ENCODE data around the gene SLC9A9. TPM values are rescaled to one million over a fixed set of nuclear protein-coding genes. Genes with fewer than 3 reads are reported as not detected.

Gene SLC9A9
- total RNA-seq, 4 donors from 2014 or later, result 10.1 to 27.2 (median 16.7) TPM

- Histone ChIP-seq H3K9me3 (no peaks in the 10 kb centered on the region), H3K4me3 (no peak overlapping the region), H3K27ac (no peak overlapping the region), H3K4me1 (no peaks in the 10 kb centered on the region), H3K27me3 (no peaks in the 10 kb centered on the region), H3K36me3 (no peaks in the 10 kb centered on the region)
- ATAC-seq, result no peak
- TF ChIP-seq POLR2A (IDR thresholded peaks at IDR 0.05) (no peak), EP300 (IDR thresholded peaks at IDR 0.05) (no peak), POLR2AphosphoS5 (IDR thresholded peaks at IDR 0.05) (no peak)
- TF ChIP-seq, protein P1, sequence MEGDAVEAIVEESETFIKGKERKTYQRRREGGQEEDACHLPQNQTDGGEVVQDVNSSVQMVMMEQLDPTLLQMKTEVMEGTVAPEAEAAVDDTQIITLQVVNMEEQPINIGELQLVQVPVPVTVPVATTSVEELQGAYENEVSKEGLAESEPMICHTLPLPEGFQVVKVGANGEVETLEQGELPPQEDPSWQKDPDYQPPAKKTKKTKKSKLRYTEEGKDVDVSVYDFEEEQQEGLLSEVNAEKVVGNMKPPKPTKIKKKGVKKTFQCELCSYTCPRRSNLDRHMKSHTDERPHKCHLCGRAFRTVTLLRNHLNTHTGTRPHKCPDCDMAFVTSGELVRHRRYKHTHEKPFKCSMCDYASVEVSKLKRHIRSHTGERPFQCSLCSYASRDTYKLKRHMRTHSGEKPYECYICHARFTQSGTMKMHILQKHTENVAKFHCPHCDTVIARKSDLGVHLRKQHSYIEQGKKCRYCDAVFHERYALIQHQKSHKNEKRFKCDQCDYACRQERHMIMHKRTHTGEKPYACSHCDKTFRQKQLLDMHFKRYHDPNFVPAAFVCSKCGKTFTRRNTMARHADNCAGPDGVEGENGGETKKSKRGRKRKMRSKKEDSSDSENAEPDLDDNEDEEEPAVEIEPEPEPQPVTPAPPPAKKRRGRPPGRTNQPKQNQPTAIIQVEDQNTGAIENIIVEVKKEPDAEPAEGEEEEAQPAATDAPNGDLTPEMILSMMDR (IDR thresholded peaks at IDR 0.05), result no peak
- whole genome bisulfite sequencing, 2 donors (ENCODE audit: low coverage in 1 of 2), result 96 to 100% methylated on average over 2 to 4 of the region's 4 CpGs
These were observed 589.6 kb downstream of the SLC9A9 start for GRCh38 chr3:143258692-143259091.

DNA sequence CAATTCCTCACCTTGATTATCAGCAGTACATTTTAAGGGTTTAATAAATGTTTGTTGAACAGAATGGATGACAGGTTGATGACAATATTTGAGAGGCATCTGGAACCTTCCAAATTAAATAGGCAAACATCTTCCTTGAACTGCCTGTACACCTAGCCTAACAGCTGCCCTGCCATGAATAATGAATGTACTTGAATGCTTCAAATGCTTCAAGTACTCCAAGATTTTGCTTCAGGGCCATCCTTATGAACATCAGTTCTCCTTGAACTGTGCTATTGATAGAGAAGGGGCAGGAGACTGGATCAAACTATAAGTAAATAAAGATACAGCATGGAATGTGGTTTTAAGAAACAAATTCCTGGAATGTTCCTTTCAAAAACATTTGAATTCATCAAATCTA lies 591.9 kb downstream of the SLC9A9 start:
- TF ChIP-seq POLR2A (IDR thresholded peaks at IDR 0.05), result no peak
- no peak for TF ChIP-seq POLR2AphosphoS5 (IDR thresholded peaks at IDR 0.05)
- TF ChIP-seq, protein P1 (IDR thresholded peaks at IDR 0.05), result no peak
- no peak for ATAC-seq
- H3K9me3 ChIP-seq, result no peaks in the 10 kb centered on the region
- H3K27me3 ChIP-seq, result no peaks in the 10 kb centered on the region
- no peaks in the 10 kb centered on the region for H3K36me3 ChIP-seq
- H3K4me3 ChIP-seq, result no peak overlapping the region
- no peaks in the 10 kb centered on the region for H3K4me1 ChIP-seq
- H3K27ac ChIP-seq, result no peak overlapping the region

DNA sequence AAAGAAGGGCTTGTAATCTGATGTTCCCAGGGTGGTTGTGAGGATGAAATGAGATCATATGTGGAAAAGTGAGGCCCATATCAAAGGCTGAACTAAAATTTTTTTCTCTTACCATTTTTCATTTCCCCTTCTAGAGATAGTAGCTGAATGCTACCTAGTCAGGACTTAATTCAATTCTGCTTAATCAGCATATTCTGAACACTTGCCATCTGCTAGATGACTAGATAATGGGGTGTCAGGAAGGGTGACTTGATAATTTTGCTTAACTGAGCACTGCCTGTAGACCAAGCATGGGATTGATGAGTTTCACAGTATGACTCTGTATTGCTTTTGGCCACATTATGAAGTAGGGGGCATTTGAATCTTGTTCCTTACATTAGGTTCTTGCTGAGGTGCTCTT lies 592.5 kb downstream of the SLC9A9 start:
- H3K27ac ChIP-seq, result no peak overlapping the region
- H3K36me3 ChIP-seq, result no peaks in the 10 kb centered on the region
- TF ChIP-seq, protein P1 (IDR thresholded peaks at IDR 0.05), result no peak
- no peak for TF ChIP-seq POLR2A (IDR thresholded peaks at IDR 0.05)
- TF ChIP-seq POLR2AphosphoS5 (IDR thresholded peaks at IDR 0.05), result no peak
- no peak for TF ChIP-seq EP300 (IDR thresholded peaks at IDR 0.05)
- H3K4me3 ChIP-seq, result no peak overlapping the region
- ATAC-seq, result no peak
- H3K27me3 ChIP-seq, result no peaks in the 10 kb centered on the region
- no peaks in the 10 kb centered on the region for H3K9me3 ChIP-seq
- H3K4me1 ChIP-seq, result no peaks in the 10 kb centered on the region

GRCh38 chr3:143252931-143253330 lies 595.3 kb downstream of the SLC9A9 start:
- 82 to 100% methylated on average over 2 to 6 of the region's 6 CpGs for WGBS, 2 donors (ENCODE audit: low coverage in 1 of 2)
- no peaks in the 10 kb centered on the region for H3K9me3 ChIP-seq
- TF ChIP-seq EP300 (IDR thresholded peaks at IDR 0.05) (no peak), POLR2A (IDR thresholded peaks at IDR 0.05) (no peak), POLR2AphosphoS5 (IDR thresholded peaks at IDR 0.05) (no peak)
- TF ChIP-seq, protein P1 (IDR thresholded peaks at IDR 0.05), result no peak
- no peaks in the 10 kb centered on the region for H3K36me3 ChIP-seq
- H3K27ac ChIP-seq, result no peak overlapping the region
- ATAC-seq, result no peak
- H3K27me3 ChIP-seq, result no peaks in the 10 kb centered on the region
- H3K4me1 ChIP-seq, result no peaks in the 10 kb centered on the region
- no peak overlapping the region for H3K4me3 ChIP-seq

DNA sequence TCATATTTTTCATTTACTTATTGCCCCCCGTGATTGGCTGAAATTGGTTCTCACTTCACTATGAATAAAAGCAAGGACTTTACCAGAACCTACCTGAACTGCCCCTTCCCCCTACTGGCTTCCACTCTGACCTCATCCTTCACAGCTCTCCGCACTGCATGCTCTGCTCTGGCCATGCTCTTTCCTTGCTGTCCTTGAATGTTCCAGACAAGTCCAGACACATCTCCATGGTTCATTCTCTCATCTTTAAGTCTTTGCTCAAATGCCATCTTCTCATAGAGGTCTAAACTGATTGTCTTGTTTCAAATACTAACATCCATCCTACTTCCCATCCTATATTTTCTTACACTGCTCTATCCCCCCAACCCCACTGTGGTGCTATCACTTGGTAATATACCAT lies 599.3 kb downstream of the SLC9A9 start:
- WGBS, 2 donors (ENCODE audit: low coverage in 1 of 2), result 90 to 100% methylated on average over 2 of the region's 2 CpGs
- no peaks in the 10 kb centered on the region for H3K9me3 ChIP-seq
- no peak for TF ChIP-seq POLR2AphosphoS5 (IDR thresholded peaks at IDR 0.05)
- TF ChIP-seq, protein P1 (IDR thresholded peaks at IDR 0.05), result no peak
- no peak for TF ChIP-seq POLR2A (IDR thresholded peaks at IDR 0.05)
- TF ChIP-seq EP300 (IDR thresholded peaks at IDR 0.05), result no peak
- H3K27me3 ChIP-seq, result no peaks in the 10 kb centered on the region
- H3K4me1 ChIP-seq, result no peaks in the 10 kb centered on the region
- ATAC-seq, result no peak
- H3K36me3 ChIP-seq, result no peaks in the 10 kb centered on the region
- H3K4me3 ChIP-seq, result no peak overlapping the region
- H3K27ac ChIP-seq, result no peak overlapping the region

Data from gastroesophageal sphincter (tissue), 4 donors.